Left ventricle myocardium inferior (tissue), 1 donor: ENCODE results near the gene PMFBP1. TPM values are rescaled to one million over a fixed set of nuclear protein-coding genes. Genes with fewer than 3 reads are reported as not detected.

ENCODE experiments used
- DNase-seq: peaks from one replicate; pipeline ENCODE4 v3.0.0-alpha.2; 2020
- H3K27ac ChIP-seq: fragments of 200-600 bp; replicated peaks from 2 replicates; pipeline ENCODE4 v1.8.0; 2021
- H3K27me3 ChIP-seq: fragments of 200-600 bp; 2 replicates; pipeline ENCODE4 v1.8.0; 2021; ENCODE audit warnings: low read depth
- H3K36me3 ChIP-seq: fragments of 200-600 bp; 2 replicates; pipeline ENCODE4 v1.8.0; 2021
- H3K4me1 ChIP-seq: fragments of 200-600 bp; 2 replicates; pipeline ENCODE4 v1.8.0; 2021
- H3K4me3 ChIP-seq: fragments of 200-600 bp; 2 replicates; pipeline ENCODE4 v1.8.0; 2021; ENCODE audit warnings: mild to moderate bottlenecking, moderate library complexity
- H3K9me3 ChIP-seq: fragments of 200-600 bp; replicated peaks from 2 replicates; pipeline ENCODE4 v1.8.0; 2021
- intact Hi-C: fragments of 100-400 bp; cut with micrococcal nuclease; formaldehyde crosslinking; loops from one replicate; pipeline ENCODE4 v1.11.0; 2022
- total RNA-seq: library from RNA; stranded (reverse); fragmentation: NEBNext Ultra II Directional; extraction: Animal tissue kit (Norgen Biotek cat#: 25700); gene quantifications from one replicate; pipeline ENCODE4 v1.2.1, GENCODE V29; 2021
- TF ChIP-seq, protein P1 (sequence below): fragments of 200-600 bp; IDR thresholded peaks from 2 replicates; pipeline ENCODE4 v1.8.0; 2021; ENCODE audit warnings: antibody characterized with exemption, mild to moderate bottlenecking, borderline replicate concordance
- donor health status: DM: no; HTN: yes; CAD: no; lungs with severe emphysema.

PMFBP1 gene
- total RNA-seq, 1 donor from 2014 or later: 0.05 TPM

DNA sequence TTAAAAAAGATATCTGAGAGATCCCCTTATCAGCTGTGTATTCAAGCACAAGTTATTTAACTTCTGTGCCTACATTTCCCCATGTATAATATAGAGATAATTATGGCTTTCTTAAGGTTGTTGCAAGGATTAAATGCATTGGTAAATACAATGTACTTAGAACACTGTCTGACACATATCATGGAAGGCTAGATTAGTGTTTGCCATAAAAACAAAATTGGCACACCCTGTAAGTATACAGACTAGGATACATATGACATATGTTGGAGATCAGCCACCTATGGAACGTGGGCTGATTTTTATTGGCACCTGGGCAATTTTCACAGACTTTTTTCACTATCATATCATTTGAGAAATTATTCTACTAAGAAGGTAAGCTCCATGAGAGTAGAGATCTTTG is 2.2 kb downstream of the PMFBP1 start:
- H3K27me3 ChIP-seq: peaks cover 28% of the 10 kb centered on the region

DNA sequence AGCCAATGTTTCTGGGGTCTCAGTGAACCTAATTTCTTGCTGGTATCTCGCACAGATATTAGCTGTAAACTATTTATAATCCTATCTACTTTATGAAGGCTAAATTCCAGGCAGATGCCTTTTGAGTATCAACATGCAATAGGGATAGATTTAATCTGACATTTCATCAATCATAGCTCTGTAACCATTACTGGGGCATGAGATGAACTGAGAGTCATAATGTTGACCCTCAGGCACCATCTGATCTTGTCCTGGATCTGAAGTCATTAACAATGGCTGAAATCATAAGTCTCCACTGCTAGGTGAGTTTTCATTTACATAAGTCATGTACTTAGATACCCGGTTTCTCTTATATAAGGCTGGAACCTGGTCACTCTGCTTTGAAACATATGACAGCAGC is 3.6 kb downstream of the PMFBP1 start:
- H3K36me3 ChIP-seq: no peaks in the 10 kb centered on the region
- DNase-seq: no peak
- TF ChIP-seq, protein P1, sequence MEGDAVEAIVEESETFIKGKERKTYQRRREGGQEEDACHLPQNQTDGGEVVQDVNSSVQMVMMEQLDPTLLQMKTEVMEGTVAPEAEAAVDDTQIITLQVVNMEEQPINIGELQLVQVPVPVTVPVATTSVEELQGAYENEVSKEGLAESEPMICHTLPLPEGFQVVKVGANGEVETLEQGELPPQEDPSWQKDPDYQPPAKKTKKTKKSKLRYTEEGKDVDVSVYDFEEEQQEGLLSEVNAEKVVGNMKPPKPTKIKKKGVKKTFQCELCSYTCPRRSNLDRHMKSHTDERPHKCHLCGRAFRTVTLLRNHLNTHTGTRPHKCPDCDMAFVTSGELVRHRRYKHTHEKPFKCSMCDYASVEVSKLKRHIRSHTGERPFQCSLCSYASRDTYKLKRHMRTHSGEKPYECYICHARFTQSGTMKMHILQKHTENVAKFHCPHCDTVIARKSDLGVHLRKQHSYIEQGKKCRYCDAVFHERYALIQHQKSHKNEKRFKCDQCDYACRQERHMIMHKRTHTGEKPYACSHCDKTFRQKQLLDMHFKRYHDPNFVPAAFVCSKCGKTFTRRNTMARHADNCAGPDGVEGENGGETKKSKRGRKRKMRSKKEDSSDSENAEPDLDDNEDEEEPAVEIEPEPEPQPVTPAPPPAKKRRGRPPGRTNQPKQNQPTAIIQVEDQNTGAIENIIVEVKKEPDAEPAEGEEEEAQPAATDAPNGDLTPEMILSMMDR: no peak
- no peak overlapping the region for H3K27ac ChIP-seq
- H3K27me3 ChIP-seq: peaks cover 39% of the 10 kb centered on the region
- H3K4me1 ChIP-seq: no peaks in the 10 kb centered on the region
- no peak overlapping the region for H3K4me3 ChIP-seq
- H3K9me3 ChIP-seq: no peaks in the 10 kb centered on the region
- intact Hi-C loops: no loop called here

More for the DNA sequence above, 2.2 kb downstream of the PMFBP1 start:
- TF ChIP-seq, protein P1: no peak
- Histone ChIP-seq H3K9me3 (no peaks in the 10 kb centered on the region), H3K4me3 (no peak overlapping the region), H3K27ac (no peak overlapping the region), H3K4me1 (no peaks in the 10 kb centered on the region), H3K36me3 (no peaks in the 10 kb centered on the region)
- no peak for DNase-seq
- intact Hi-C loops: no loop called here

DNA sequence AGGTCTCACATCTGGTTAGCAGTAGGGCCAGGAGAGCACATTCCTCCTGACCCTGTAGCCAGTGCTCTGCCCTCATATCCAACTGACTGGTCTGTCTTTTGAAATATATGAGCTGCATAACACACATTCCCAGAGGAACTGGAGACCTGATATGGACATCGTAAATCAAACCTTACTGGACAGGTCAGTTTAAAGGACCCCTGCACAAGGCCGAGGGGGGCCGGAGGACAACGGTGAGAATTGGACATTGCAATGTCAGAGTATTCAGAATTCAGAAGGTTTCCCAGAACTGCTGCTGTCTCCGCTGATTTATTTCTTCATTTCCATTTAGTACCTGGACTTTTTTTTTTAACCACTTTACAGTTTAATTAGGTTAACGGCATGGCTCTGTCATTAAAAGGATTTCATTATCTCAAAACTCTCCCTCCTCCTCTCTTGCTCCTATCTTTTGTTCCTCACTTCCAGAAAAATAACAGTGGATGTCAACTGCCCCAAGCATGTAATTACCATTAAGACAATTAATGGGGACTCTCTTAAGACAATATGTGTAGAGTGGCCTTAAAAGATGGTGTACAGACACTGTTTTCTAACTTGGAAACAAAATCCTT is 4.9 kb downstream of the PMFBP1 start:
- H3K4me1 ChIP-seq: no peaks in the 10 kb centered on the region
- H3K9me3 ChIP-seq: no peaks in the 10 kb centered on the region
- no peak overlapping the region for H3K27ac ChIP-seq
- intact Hi-C loops: no loop called here
- DNase-seq: no peak
- no peaks in the 10 kb centered on the region for H3K36me3 ChIP-seq
- no peak overlapping the region for H3K4me3 ChIP-seq
- H3K27me3 ChIP-seq: peaks cover 48% of the 10 kb centered on the region
- TF ChIP-seq, protein P1: no peak

DNA sequence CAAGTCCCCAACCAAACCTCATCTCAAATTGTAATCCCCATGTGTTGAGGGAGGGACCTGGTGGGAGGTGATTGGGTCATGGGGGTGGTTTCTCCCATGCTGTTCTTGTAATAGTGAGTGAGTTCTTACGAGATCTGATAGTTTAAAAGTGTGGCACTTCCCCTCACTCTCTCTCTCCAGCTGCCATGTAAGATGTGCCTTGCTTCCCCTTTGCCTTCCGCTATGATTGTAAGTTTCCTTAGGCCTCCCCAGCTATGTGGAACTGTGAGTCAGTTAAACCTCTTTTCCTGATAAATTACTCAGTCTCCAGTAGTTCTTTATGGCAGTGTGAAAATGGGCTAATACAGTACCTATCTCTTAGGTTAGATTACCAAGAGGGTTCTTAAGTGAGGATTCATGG is 5.8 kb downstream of the PMFBP1 start:
- TF ChIP-seq, protein P1: no peak
- peaks cover 47% of the 10 kb centered on the region for H3K27me3 ChIP-seq
- intact Hi-C loops: no loop called here

DNA sequence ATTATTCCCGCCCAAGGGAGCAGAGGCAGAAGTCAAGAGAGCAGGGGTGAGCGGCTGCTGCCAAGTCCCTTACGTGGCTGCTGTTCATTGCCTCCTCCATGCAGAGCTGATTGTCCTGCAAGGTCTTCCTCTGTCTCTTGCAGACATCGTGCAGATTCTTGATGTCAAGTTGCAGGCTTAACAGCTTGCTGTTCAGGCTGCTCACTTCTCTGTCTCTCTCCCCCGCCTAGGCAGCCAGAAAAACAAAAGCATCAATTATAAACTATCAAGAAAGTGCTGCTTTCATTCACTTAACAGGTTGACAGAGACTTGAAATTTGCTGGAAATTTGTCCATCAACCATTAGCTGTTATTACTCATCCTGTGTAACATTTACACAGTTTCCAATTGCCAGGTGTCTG is 7.3 kb downstream of the PMFBP1 start:
- Histone ChIP-seq H3K9me3 (no peaks in the 10 kb centered on the region), H3K27me3 (peaks cover 40% of the 10 kb centered on the region), H3K4me1 (no peaks in the 10 kb centered on the region), H3K4me3 (no peak overlapping the region), H3K36me3 (no peaks in the 10 kb centered on the region), H3K27ac (no peak overlapping the region)
- TF ChIP-seq, protein P1: no peak
- intact Hi-C loops: no loop called here
- DNase-seq: no peak

More for the DNA sequence above, 5.8 kb downstream of the PMFBP1 start:
- Histone ChIP-seq H3K36me3 (no peaks in the 10 kb centered on the region), H3K4me1 (no peaks in the 10 kb centered on the region), H3K4me3 (no peak overlapping the region), H3K27ac (no peak overlapping the region), H3K9me3 (no peaks in the 10 kb centered on the region)
- no peak for DNase-seq
